Measurements from ENCODE around the gene SPATA32. TPM values are rescaled to one million over a fixed set of nuclear protein-coding genes. Genes with fewer than 3 reads are reported as not detected.

Gene SPATA32
- total RNA-seq, 1 donor from 2014 or later = not detected

DNA sequence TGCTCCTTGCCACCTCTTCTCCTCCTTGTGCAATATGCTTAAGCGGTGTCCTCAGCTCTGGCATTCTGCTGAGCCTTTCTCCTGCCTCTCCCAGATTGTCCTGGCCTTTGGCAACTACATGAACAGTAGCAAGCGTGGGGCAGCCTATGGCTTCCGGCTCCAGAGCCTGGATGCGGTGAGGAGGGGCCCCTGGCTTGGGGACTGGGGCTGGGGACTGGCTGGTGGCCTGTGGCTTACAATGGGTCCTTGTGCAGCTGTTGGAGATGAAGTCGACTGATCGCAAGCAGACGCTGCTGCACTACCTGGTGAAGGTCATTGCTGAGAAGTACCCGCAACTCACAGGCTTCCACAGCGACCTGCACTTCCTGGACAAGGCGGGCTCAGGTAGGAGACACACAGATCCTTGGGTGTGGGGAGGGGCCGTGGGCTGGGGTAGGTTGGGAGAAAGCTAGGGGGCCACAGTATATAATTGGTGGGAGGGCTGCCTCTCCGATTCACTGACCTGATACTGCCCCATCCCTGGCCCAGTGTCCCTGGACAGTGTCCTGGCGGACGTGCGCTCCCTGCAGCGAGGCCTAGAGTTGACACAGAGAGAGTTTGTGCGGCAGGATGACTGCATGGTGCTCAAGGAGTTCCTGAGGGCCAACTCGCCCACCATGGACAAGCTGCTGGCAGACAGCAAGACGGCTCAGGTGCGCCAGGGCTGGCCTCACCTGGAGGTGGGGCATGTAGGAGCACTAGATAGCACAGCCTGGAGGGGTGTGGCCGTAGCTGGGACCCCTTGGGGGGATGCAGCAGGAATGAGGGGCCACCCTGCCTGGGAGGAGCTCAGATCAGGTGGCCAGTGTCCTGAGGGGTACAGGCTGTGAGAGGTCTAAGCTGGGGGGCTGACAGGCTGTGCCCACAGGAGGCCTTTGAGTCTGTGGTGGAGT is 16.9 kb downstream of the SPATA32 start:
- no peak overlapping the region for H3K4me3 ChIP-seq (ENCODE audit: low read depth, low read length)
- no peak for DNase-seq (ENCODE audit: low read depth)
- TF ChIP-seq, protein P1, sequence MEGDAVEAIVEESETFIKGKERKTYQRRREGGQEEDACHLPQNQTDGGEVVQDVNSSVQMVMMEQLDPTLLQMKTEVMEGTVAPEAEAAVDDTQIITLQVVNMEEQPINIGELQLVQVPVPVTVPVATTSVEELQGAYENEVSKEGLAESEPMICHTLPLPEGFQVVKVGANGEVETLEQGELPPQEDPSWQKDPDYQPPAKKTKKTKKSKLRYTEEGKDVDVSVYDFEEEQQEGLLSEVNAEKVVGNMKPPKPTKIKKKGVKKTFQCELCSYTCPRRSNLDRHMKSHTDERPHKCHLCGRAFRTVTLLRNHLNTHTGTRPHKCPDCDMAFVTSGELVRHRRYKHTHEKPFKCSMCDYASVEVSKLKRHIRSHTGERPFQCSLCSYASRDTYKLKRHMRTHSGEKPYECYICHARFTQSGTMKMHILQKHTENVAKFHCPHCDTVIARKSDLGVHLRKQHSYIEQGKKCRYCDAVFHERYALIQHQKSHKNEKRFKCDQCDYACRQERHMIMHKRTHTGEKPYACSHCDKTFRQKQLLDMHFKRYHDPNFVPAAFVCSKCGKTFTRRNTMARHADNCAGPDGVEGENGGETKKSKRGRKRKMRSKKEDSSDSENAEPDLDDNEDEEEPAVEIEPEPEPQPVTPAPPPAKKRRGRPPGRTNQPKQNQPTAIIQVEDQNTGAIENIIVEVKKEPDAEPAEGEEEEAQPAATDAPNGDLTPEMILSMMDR (conservative IDR thresholded peaks at IDR 0.05; ENCODE audit: low read depth, low read length) = no peak

DNA sequence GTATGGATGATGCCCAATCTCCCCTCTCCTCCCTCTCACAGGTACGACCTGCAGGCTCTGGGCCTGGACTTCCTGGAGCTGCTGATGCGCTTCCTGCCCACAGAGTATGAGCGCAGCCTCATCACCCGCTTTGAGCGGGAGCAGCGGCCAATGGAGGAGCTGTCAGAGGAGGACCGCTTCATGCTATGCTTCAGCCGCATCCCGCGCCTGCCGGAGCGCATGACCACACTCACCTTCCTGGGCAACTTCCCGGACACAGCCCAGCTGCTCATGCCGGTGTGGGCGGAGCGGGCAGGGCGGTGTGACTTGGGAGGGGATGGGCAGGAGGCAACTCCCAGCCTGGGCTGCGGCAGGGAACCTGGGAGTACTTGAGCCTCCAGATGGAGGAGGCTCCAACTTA is 18.1 kb downstream of the SPATA32 start:
- TF ChIP-seq, protein P1 (conservative IDR thresholded peaks at IDR 0.05; ENCODE audit: low read depth, low read length) = no peak
- no peak overlapping the region for H3K4me3 ChIP-seq (ENCODE audit: low read depth, low read length)
- no peak for DNase-seq (ENCODE audit: low read depth)

DNA sequence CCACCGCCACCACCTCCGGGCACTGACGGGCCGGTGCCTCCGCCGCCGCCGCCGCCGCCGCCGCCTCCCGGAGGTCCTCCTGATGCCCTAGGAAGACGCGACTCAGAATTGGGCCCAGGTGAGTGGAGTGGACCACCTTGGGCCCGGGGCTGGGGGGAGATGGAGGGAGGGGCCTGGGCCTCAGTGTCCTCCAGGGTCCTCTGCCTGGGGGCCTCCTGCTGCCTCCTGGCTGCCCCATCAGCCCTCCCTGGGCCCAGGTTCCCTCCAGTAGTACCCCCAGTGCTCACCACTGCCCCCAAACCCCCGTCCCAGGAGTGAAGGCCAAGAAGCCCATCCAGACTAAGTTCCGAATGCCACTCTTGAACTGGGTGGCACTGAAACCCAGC is 19.9 kb downstream of the SPATA32 start:
- H3K4me3 ChIP-seq (ENCODE audit: low read depth, low read length) = no peak overlapping the region
- no peak for DNase-seq (ENCODE audit: low read depth)
- TF ChIP-seq, protein P1 (conservative IDR thresholded peaks at IDR 0.05; ENCODE audit: low read depth, low read length) = no peak

DNA sequence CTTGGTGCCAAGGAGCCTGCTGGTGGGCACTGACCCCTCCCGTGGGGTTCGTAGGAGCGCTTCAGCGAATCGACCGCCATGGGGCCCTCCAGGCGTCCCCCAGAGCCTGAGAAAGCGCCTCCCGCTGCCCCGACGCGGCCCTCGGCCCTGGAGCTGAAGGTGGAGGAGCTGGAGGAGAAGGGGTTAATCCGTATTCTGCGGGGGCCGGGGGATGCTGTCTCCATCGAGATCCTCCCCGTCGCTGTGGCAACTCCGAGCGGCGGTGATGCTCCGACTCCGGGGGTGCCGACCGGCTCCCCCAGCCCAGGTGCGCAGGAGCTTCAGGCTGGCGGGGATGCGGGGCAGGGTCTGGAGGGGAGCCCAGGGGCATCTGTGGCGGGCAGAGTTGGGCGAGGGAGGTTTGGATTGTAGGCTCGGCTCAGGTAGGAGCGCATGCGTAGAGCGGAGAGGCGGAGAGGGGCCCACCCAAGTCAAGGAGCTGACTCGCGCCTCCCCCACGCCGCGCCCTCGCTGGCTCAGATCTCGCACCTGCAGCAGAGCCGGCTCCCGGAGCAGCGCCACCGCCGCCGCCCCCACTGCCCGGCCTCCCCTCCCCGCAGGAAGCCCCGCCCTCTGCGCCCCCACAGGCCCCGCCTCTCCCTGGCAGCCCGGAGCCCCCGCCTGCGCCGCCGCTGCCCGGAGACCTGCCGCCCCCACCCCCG is 20.4 kb downstream of the SPATA32 start:
- no peak overlapping the region for H3K4me3 ChIP-seq (ENCODE audit: low read depth, low read length)
- DNase-seq (ENCODE audit: low read depth) = no peak
- TF ChIP-seq, protein P1 (conservative IDR thresholded peaks at IDR 0.05; ENCODE audit: low read depth, low read length) = no peak

DNA sequence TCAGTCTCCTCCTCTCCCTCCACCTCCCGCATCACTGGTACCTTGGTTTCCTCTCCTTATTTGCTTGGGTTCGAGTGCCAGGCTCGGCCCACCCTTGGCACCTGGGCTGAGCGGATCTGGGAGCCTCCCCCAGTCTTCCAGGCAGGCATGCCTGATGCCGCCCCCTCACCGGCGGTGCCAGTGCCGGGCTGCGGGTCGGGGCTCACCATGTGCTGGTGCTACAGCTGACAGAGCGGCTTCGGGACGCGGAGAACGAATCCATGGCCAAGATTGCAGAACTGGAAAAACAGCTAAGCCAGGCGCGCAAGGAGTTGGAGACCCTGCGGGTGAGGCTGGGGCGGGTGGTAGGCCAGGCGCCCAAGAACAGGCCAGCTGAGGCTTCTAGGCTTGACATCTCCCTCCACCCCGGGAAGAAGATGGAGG is 21.0 kb downstream of the SPATA32 start:
- DNase-seq (ENCODE audit: low read depth) = no peak
- TF ChIP-seq, protein P1 (conservative IDR thresholded peaks at IDR 0.05; ENCODE audit: low read depth, low read length) = no peak
- no peak overlapping the region for H3K4me3 ChIP-seq (ENCODE audit: low read depth, low read length)

DNA sequence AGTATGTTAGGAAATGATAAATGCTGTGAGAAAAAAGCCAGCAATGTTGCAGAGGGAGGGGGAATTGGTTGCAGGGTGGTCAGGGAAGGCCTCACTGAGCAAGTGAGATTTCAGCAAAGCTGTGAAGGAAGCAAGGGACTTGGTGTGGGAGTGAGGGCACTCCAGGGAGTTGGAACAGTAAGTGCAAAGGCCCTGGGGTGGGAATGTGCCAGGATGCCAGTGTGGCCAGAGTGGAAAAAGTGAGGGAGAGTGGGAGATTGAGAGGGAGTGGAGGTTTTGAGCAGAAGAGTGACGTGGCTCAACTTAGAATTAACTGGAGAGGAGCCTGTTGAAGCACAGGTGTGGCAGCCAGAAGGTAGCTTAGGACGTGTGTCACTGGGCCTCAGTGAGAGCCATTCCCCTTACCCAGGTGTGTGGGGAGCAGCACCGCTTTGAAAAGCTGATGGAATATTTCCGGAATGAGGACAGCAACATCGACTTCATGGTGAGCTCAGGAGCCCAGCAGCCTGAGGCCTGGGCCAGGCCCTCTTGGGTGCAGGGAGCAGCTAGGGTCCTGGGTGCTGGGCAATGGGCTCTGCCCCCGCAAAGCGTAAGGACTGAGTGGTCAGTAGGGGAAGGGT is 23.6 kb downstream of the SPATA32 start:
- no peak for DNase-seq (ENCODE audit: low read depth)
- H3K4me3 ChIP-seq (ENCODE audit: low read depth, low read length) = no peak overlapping the region
- TF ChIP-seq, protein P1 (conservative IDR thresholded peaks at IDR 0.05; ENCODE audit: low read depth, low read length) = no peak
